ENCODE measurements around the gene KLHL41. TPM values are rescaled to one million over a fixed set of nuclear protein-coding genes. Genes with fewer than 3 reads are reported as not detected.

Gene KLHL41
- total RNA-seq, 2 donors from 2014 or later = 0.37 to 0.61 TPM

DNA sequence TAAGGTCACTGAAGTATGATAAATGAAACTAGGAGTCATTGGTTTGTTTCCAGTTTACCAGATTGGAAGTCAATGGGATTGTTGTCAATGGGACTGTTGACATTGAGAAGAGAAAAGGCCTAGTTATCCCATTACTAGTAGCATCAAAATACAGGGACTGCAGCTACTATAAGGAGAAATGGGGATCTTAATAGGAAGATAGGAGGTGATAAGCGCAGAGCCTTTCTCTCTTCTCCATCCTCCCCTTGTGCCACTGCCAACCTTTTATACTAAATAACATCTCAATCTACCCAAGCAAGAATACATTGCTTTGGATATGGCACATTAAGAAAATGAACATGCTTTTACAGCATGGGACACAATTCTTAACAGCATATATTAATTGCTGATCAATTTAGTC, 40.7 kb upstream of the KLHL41 start:
- Histone ChIP-seq H3K27ac (no peak overlapping the region), H3K4me1 (no peaks in the 10 kb centered on the region), H3K9ac (ENCODE audit: low read depth in 2 of 2, low read length in 2 of 2) (no peak overlapping the region), H3K27me3 (no peaks in the 10 kb centered on the region), H3K36me3 (no peaks in the 10 kb centered on the region), H3K4me3 (no peak overlapping the region), H3K9me3 (no peaks in the 10 kb centered on the region)
- no peak for DNase-seq
- TF ChIP-seq, protein P1, sequence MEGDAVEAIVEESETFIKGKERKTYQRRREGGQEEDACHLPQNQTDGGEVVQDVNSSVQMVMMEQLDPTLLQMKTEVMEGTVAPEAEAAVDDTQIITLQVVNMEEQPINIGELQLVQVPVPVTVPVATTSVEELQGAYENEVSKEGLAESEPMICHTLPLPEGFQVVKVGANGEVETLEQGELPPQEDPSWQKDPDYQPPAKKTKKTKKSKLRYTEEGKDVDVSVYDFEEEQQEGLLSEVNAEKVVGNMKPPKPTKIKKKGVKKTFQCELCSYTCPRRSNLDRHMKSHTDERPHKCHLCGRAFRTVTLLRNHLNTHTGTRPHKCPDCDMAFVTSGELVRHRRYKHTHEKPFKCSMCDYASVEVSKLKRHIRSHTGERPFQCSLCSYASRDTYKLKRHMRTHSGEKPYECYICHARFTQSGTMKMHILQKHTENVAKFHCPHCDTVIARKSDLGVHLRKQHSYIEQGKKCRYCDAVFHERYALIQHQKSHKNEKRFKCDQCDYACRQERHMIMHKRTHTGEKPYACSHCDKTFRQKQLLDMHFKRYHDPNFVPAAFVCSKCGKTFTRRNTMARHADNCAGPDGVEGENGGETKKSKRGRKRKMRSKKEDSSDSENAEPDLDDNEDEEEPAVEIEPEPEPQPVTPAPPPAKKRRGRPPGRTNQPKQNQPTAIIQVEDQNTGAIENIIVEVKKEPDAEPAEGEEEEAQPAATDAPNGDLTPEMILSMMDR (IDR thresholded peaks at IDR 0.05) = no peak
- intact Hi-C loops (cut with DNase I) = loop anchor here (10.0 kb wide), 1 partner anchor 96 kb away; no protein-coding TSS in a partner anchor

DNA sequence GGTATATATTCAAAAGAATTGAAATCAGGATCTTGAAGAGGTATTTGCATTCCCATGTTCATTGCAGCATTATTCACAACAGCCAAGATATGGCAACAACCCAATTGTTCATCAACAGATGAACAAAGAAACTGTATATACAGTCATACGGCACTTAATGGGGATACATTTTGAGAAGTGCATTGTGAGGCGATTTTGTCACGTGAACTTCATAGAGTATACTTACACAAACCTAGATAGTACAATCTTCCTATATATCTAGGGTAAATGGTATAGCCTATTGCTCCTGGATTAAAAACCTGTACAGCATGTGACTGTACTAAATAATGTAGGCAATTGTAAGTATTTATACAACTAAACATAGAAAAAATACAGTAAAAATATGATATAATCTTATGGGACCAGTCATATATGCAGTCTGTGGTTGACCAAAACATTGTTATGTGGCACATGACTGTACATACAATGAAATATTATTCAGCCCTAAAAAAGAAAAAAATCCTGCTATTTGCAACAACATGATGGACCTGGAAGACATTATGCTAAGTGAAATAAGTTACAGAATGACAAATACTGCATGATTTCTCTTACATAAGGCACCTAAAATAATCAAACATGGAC, 39.4 kb upstream of the KLHL41 start:
- Histone ChIP-seq H3K27me3 (no peaks in the 10 kb centered on the region), H3K27ac (no peak overlapping the region), H3K4me1 (no peaks in the 10 kb centered on the region), H3K4me3 (no peak overlapping the region), H3K9ac (ENCODE audit: low read depth in 2 of 2, low read length in 2 of 2) (no peak overlapping the region), H3K36me3 (no peaks in the 10 kb centered on the region), H3K9me3 (no peaks in the 10 kb centered on the region)
- DNase-seq = no peak
- TF ChIP-seq, protein P1 (IDR thresholded peaks at IDR 0.05) = no peak
- intact Hi-C loops (cut with DNase I) = loop anchor here (10.0 kb wide), 1 partner anchor 95 kb away; no protein-coding TSS in a partner anchor

DNA sequence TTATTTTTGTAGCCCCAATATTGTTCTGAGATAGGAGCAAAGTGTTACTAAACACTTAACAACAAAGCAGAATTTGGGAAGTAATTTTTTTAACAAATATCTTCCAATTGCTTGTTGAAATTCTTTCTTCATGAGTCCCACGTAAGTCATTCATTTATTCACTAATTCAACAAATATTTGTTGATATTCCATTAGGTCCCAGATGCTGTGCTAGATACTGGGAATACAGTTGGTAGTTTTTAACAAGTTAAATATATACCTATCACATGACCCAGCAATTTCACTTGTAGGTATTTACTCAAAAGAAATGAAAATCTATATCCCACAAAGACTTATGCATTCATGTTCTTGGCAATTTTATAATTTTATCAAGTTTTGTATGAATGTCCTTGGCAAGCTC, 37.3 kb upstream of the KLHL41 start:
- no peaks in the 10 kb centered on the region for H3K36me3 ChIP-seq
- H3K27ac ChIP-seq = no peak overlapping the region
- no peaks in the 10 kb centered on the region for H3K9me3 ChIP-seq
- no peak for DNase-seq
- intact Hi-C loops (cut with DNase I) = no loop called here
- TF ChIP-seq, protein P1 (IDR thresholded peaks at IDR 0.05) = no peak
- H3K4me1 ChIP-seq = no peaks in the 10 kb centered on the region
- H3K9ac ChIP-seq (ENCODE audit: low read depth in 2 of 2, low read length in 2 of 2) = no peak overlapping the region
- H3K27me3 ChIP-seq = no peaks in the 10 kb centered on the region
- H3K4me3 ChIP-seq = no peak overlapping the region

DNA sequence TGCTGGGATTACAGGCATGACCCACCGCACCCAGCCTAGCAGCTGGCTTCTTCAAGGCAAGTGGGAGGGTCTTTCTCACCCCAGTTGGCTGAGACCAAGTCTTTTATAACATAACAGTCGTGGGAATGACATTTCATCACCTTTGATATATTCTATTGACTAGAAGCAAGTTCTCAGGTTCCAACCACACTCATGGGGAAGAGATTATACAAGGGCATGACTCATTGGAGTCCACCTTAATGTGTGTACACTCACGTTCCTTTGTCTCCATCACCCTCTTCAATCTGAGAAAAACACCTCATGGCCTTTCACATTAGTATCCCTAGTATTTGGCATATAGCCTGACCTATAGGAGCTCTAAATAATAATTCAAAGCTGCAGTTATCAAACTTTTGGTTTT, 33.0 kb upstream of the KLHL41 start:
- no peaks in the 10 kb centered on the region for H3K4me1 ChIP-seq

DNA sequence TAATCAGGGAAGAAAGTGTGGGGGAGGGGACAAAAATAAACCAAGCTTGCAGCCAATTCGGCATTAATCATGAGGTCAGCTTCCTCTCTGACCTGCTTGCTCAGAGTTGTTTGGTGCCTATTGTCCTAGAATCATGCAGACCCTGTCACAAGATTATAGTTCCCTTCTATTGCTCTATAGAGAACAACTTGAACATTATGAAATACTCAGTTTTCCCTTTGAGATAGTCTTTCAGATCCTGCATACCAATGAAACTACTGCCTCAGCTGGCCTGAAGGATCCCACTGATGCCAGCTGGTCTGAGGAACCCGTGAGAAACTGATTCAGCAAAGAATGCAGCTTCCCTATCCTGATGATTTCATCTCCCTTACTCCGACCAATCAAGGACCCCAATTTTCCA, 31.2 kb upstream of the KLHL41 start:
- H3K36me3 ChIP-seq = no peaks in the 10 kb centered on the region
- no peaks in the 10 kb centered on the region for H3K4me1 ChIP-seq
- no peak overlapping the region for H3K27ac ChIP-seq
- no peak overlapping the region for H3K4me3 ChIP-seq
- H3K9ac ChIP-seq (ENCODE audit: low read depth in 2 of 2, low read length in 2 of 2) = no peak overlapping the region
- no peaks in the 10 kb centered on the region for H3K9me3 ChIP-seq
- no peaks in the 10 kb centered on the region for H3K27me3 ChIP-seq
- intact Hi-C loops (cut with DNase I) = no loop called here
- TF ChIP-seq, protein P1 (IDR thresholded peaks at IDR 0.05) = no peak
- no peak for DNase-seq

More for the DNA sequence above, 33.0 kb upstream of the KLHL41 start:
- no peak overlapping the region for H3K9ac ChIP-seq (ENCODE audit: low read depth in 2 of 2, low read length in 2 of 2)
- intact Hi-C loops (cut with DNase I) = no loop called here
- no peak overlapping the region for H3K4me3 ChIP-seq
- DNase-seq = no peak
- TF ChIP-seq, protein P1 (IDR thresholded peaks at IDR 0.05) = no peak
- H3K27me3 ChIP-seq = no peaks in the 10 kb centered on the region
- no peaks in the 10 kb centered on the region for H3K9me3 ChIP-seq
- H3K27ac ChIP-seq = no peak overlapping the region
- H3K36me3 ChIP-seq = no peaks in the 10 kb centered on the region

Data from colonic mucosa (tissue), 4 donors.